ENCODE results near the gene CMTM5.
"Not testable (repeated sequence)": the region's sequence is repeated elsewhere in the genome, so short reads cannot be mapped to it uniquely, and the experiment has no call there.

CMTM5 gene

GRCh38 chr14:23411563-23412525 is 35.0 kb downstream of the CMTM5 start:
- in situ Hi-C loops (cut with HindIII; ENCODE audit: low sequenced_read_pairs): no loop called here

- in situ Hi-C loops (cut with HindIII; ENCODE audit: low sequenced_read_pairs): no loop called here
Measured at GRCh38 chr14:23413681-23414080, 36.8 kb downstream of the CMTM5 start.

- in situ Hi-C loops (cut with HindIII; ENCODE audit: low sequenced_read_pairs): no loop called here
Measured at GRCh38 chr14:23414254-23414653, 37.4 kb downstream of the CMTM5 start.

GRCh38 chr14:23414906-23415820 is 38.3 kb downstream of the CMTM5 start:
- in situ Hi-C loops (cut with HindIII; ENCODE audit: low sequenced_read_pairs): no loop called here

GRCh38 chr14:23415821-23416778 is 39.3 kb downstream of the CMTM5 start:
- in situ Hi-C loops (cut with HindIII; ENCODE audit: low sequenced_read_pairs): no loop called here

- in situ Hi-C loops (cut with HindIII; ENCODE audit: low sequenced_read_pairs): no loop called here
Measured at GRCh38 chr14:23416801-23417200, 40.0 kb downstream of the CMTM5 start.

- in situ Hi-C loops (cut with HindIII; ENCODE audit: low sequenced_read_pairs): not testable (repeated sequence)
Measured at GRCh38 chr14:23417269-23417668, 40.4 kb downstream of the CMTM5 start.

GRCh38 chr14:23418021-23418420 is 41.2 kb downstream of the CMTM5 start:
- in situ Hi-C loops (cut with HindIII; ENCODE audit: low sequenced_read_pairs): no loop called here

GRCh38 chr14:23419646-23420045 is 42.8 kb downstream of the CMTM5 start:
- in situ Hi-C loops (cut with HindIII; ENCODE audit: low sequenced_read_pairs): not testable (repeated sequence)

GRCh38 chr14:23421594-23421993 is 44.7 kb downstream of the CMTM5 start:
- in situ Hi-C loops (cut with HindIII; ENCODE audit: low sequenced_read_pairs): no loop called here

- in situ Hi-C loops (cut with HindIII; ENCODE audit: low sequenced_read_pairs): no loop called here
Measured at GRCh38 chr14:23423657-23424056, 46.8 kb downstream of the CMTM5 start.

- in situ Hi-C loops (cut with HindIII; ENCODE audit: low sequenced_read_pairs): no loop called here
Measured at GRCh38 chr14:23425169-23425568, 48.3 kb downstream of the CMTM5 start.

- in situ Hi-C loops (cut with HindIII; ENCODE audit: low sequenced_read_pairs): not testable (repeated sequence)
Measured at GRCh38 chr14:23425798-23426197, 49.0 kb downstream of the CMTM5 start.

- in situ Hi-C loops (cut with HindIII; ENCODE audit: low sequenced_read_pairs): no loop called here
Measured at GRCh38 chr14:23428686-23429495, 52.0 kb downstream of the CMTM5 start.
